Activated T-cell treated with anti-CD3 and anti-CD28 coated beads for 48 hours (primary cell): ENCODE data around the gene UQCRH.
"Not testable (repeated sequence)": the region's sequence is repeated elsewhere in the genome, so short reads cannot be mapped to it uniquely, and the experiment has no call there.

Source experiments
- DNase-seq: peaks from one replicate; pipeline ENCODE4 v3.0.0-alpha.2; 2020; ENCODE audit warnings: low read depth

The UQCRH gene

GRCh38 chr1:46300673-46301405 lies 2.7 kb upstream of the UQCRH start:
- DNase-seq: no peak

- no peak for DNase-seq
These were observed 2.1 kb upstream of the UQCRH start for GRCh38 chr1:46301406-46301807.

GRCh38 chr1:46301808-46302640 lies 1.5 kb upstream of the UQCRH start:
- peak; percentile 50 for DNase-seq

GRCh38 chr1:46302641-46303037 lies 859 bp upstream of the UQCRH start:
- peak; percentile 26 for DNase-seq

- DNase-seq: no peak
These were observed 401 bp downstream of the UQCRH start for GRCh38 chr1:46303872-46304326.

GRCh38 chr1:46306159-46306530 lies 2.6 kb downstream of the UQCRH start:
- DNase-seq: no peak

GRCh38 chr1:46309401-46310159 lies 6.1 kb downstream of the UQCRH start:
- no peak for DNase-seq

- no peak for DNase-seq
These were observed 6.8 kb downstream of the UQCRH start for GRCh38 chr1:46310321-46310720.

- DNase-seq: no peak
These were observed 12.3 kb downstream of the UQCRH start for GRCh38 chr1:46315669-46316403.

GRCh38 chr1:46317323-46317722 lies 13.8 kb downstream of the UQCRH start:
- no peak for DNase-seq

- not testable (repeated sequence) for DNase-seq
These were observed 15.8 kb downstream of the UQCRH start for GRCh38 chr1:46319301-46319700.

GRCh38 chr1:46319960-46320914 lies 16.7 kb downstream of the UQCRH start:
- DNase-seq: not testable (repeated sequence)

- not testable (repeated sequence) for DNase-seq
These were observed 18.7 kb downstream of the UQCRH start for GRCh38 chr1:46322191-46322590.

- DNase-seq: not testable (repeated sequence)
These were observed 22.0 kb downstream of the UQCRH start for GRCh38 chr1:46325285-46326076.

GRCh38 chr1:46328182-46328581 lies 24.7 kb downstream of the UQCRH start:
- not testable (repeated sequence) for DNase-seq

GRCh38 chr1:46329807-46330206 lies 26.3 kb downstream of the UQCRH start:
- DNase-seq: not testable (repeated sequence)

- DNase-seq: not testable (repeated sequence)
These were observed 26.9 kb downstream of the UQCRH start for GRCh38 chr1:46330381-46330780.

GRCh38 chr1:46331786-46332540 lies 28.5 kb downstream of the UQCRH start:
- not testable (repeated sequence) for DNase-seq
